AML-193 (cell line): ENCODE data around the gene GSX1.

Source experiments
- DNase-seq, 2 experiments: peaks; one replicate each; lab custom pipeline; 2025; lab: John Stamatoyannopoulos, UW

GSX1 gene

DNA sequence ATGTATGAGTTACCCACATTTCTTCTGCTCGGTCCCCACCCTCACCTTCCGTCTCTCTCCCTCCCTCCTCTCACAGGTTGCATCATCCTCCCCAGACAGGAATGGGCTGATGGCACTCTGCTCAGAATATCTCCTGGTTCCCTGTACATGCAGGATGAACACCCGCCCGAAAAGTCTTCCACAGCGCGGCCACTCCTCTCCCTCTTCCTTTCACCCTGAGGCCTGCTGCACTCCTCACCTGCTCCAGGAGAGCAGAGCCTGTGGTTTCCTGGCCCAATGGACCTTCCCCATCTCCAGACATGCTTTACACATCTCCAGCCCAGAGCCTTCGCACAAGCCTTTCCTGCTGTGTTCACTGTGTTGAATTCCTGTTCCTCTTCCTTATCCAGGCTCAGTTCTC is 40.9 kb downstream of the GSX1 start:
- no peak for DNase-seq

DNA sequence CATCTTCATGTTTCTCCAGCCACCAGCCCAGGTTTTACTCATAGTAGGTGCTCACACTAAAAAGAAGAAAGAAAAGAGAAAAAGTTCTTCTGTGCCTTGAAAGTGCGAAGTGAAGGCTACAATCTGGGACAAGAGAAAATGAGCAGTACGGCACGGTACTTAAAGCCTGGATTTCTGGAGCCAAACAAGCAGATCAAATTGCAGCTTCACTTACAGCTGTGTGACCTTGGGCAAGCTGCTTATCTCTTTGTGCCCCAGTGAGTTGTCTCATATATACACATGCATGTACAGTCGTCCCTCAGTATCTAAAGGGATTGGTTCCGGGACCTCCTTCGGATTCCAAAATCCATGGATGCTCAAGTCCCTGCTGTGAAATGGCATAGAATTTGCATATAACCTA is 41.8 kb downstream of the GSX1 start:
- DNase-seq = no peak

DNA sequence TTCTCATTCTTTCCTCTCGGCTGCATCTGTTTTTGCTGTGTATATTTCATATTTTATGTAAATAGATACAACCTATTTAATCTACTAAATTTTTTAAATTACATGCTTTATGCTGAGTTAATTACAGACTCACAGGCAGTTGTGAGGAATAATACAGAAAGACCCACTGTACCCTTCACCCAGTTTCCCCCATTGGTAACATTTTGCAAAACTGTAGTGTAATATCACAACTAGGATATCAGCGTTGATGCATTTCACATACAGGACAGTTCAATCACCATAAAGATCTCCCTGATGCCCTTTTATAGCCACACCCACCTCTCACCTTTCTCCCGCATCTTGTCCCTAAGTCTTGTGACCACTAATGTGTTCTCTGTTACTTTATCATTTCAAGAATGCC is 43.5 kb downstream of the GSX1 start:
- DNase-seq = no peak

DNA sequence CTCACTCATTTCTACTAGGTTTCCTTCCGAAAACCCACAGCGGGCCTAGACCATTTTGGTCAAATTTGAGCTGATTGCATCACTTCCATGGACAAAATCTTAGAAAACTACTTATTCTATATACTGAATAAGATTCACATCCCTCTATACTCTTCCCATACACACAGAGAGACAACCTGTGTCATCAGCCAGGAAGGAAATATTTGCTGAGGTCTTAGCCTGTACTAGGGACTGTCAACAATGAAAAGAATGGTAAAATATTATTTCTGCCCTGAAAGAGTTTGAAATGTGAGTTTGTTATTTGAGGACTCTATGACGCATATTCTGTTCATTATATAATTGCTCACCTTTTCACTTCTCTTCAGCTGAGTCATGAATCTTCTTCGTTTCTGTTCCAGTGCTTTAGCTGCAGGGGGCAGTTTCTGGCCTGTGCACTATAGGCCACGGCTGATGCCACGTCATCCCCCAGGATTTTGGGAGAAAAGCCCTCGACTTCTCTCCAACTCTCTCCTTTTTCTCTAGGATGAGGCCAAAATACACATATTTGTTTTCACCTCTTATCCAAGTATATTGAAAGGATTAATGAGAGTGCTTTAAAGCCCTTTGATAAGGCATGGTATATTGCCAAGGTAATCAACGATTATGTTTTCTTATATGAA is 47.7 kb downstream of the GSX1 start:
- no peak for DNase-seq

DNA sequence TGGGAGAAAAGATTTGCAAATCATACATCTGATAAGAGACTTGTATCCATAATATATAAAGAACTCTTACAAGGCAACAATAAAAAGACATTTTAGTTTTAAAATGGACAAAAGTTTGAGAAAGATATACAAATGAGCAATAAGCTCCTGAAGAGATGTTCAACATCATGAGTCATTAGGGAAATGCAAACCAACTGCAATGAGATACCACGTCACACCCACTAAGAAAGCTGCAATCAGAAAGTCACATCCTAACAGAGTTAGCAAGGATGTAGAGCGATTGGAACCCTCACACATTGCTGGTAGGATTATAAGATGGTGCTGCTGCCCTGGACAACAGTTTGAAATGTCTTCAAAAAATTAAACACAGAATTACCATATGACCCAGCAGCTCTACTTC is 50.3 kb downstream of the GSX1 start:
- no peak for DNase-seq
